ENCODE results near the gene CDH4. TPM values are rescaled to one million over a fixed set of nuclear protein-coding genes. Genes with fewer than 3 reads are reported as not detected.

CDH4 gene
- total and polyA plus RNA-seq, 2 donors (not counting 1 experiment from before 2014, with no cell fraction given), result not detected

GRCh38 chr20:61533231-61533631 lies 281.2 kb downstream of the CDH4 start:
- Mint-ChIP-seq H3K27me3 (no peaks in the 10 kb centered on the region), H3K9me3 (ENCODE audit: insufficient read depth) (no peaks in the 10 kb centered on the region), H3K27ac (no peak overlapping the region), H3K4me3 (no peak overlapping the region), H3K4me1 (no peaks in the 10 kb centered on the region)
- H3K36me3 ChIP-seq (replicated peaks in 1 of 2; ENCODE audit: control extremely low read depth in 1 of 2, control insufficient read depth in 1 of 2, extremely low read depth in 1 of 2, insufficient read depth in 2 of 2, low read length in 1 of 2), result no peaks in the 10 kb centered on the region
- H3K9me3 ChIP-seq (ENCODE audit: control extremely low read depth in 1 of 3, control insufficient read depth in 2 of 3, insufficient read depth in 1 of 3, low read length in 2 of 3), result peaks cover 0 to 40% (median 0%) of the 10 kb centered on the region in 3 donors
- no peak for TF ChIP-seq CTCF (IDR thresholded peaks at IDR 0.05)
- TF ChIP-seq EZH2 (IDR thresholded peaks at IDR 0.05; ENCODE audit: borderline replicate concordance, insufficient read depth, low read depth, low read length, poor library complexity, severe bottlenecking), result no peak
- no peaks in the 10 kb centered on the region for H4K20me1 ChIP-seq (ENCODE audit: control insufficient read depth, insufficient read depth, low read length, poor library complexity, severe bottlenecking)
- no peaks in the 10 kb centered on the region for H3K79me2 ChIP-seq (ENCODE audit: control insufficient read depth, insufficient read depth, low read length)
- H3K27me3 ChIP-seq (replicated peaks in 1 of 4; ENCODE audit: control extremely low read depth in 1 of 4, control insufficient read depth in 3 of 4, insufficient read depth in 4 of 4, low read length in 3 of 4), result no peaks in the 10 kb centered on the region
- WGBS (ENCODE audit: insufficient coverage), result 88% methylated on average over 18 of the region's 18 CpGs
- no peaks in the 10 kb centered on the region for H3K4me1 ChIP-seq (ENCODE audit: control insufficient read depth in 2 of 2, insufficient read depth in 2 of 2, low read length in 2 of 2)
- no peak overlapping the region for H3K9ac ChIP-seq (ENCODE audit: low read length)
- ATAC-seq (ENCODE audit: low read depth) (no peak), DNase-seq (no peak)
- no peak overlapping the region for H3K4me2 ChIP-seq (replicated peaks; ENCODE audit: low read depth, low read length, poor library complexity, severe bottlenecking)
- ChIA-PET CTCF (no interaction called here), POLR2A (no interaction called here)
- no peak overlapping the region for H3K27ac ChIP-seq (ENCODE audit: low read length in 2 of 2)
- H3K4me3 ChIP-seq (ENCODE audit: control extremely low read depth in 1 of 5, extremely low read depth in 1 of 5, insufficient read depth in 1 of 5, low read depth in 2 of 5, low read length in 4 of 5), result no peak overlapping the region
- no peak overlapping the region for H2AFZ ChIP-seq (ENCODE audit: insufficient read depth, low read depth, low read length, poor library complexity, severe bottlenecking)
- intact Hi-C loops (cut with micrococcal nuclease), result no loop called here

DNA sequence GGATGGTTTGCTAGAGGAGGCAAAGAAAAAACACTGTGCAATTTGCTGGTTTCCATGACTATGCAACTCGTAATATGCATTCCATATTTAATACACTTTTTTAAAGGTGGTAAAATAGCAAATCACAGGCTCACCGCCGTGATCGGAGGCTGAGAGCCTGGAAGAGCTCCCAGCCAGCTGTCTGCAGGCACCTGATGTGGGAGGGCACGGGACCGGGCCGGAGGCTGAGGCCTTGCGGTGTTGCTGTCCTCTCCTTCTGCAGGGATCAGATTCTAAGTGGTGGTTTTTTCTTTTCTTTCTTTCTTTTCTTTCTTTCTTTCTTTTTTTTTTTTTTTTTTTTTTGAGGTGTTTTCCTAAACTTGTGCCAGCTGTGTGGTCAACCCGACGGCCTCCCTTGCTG lies 282.3 kb downstream of the CDH4 start:
- Histone ChIP-seq H4K20me1 (ENCODE audit: control insufficient read depth, insufficient read depth, low read length, poor library complexity, severe bottlenecking) (no peaks in the 10 kb centered on the region), H2AFZ (ENCODE audit: insufficient read depth, low read depth, low read length, poor library complexity, severe bottlenecking) (no peak overlapping the region), H3K4me3 (ENCODE audit: control extremely low read depth in 1 of 5, extremely low read depth in 1 of 5, insufficient read depth in 1 of 5, low read depth in 2 of 5, low read length in 4 of 5) (no peak overlapping the region), H3K4me1 (ENCODE audit: control insufficient read depth in 2 of 2, insufficient read depth in 2 of 2, low read length in 2 of 2) (no peaks in the 10 kb centered on the region), H3K27ac (ENCODE audit: low read length in 2 of 2) (no peak overlapping the region), H3K9ac (ENCODE audit: low read length) (no peak overlapping the region), H3K36me3 (replicated peaks in 1 of 2; ENCODE audit: control extremely low read depth in 1 of 2, control insufficient read depth in 1 of 2, extremely low read depth in 1 of 2, insufficient read depth in 2 of 2, low read length in 1 of 2) (no peaks in the 10 kb centered on the region), H3K9me3 (ENCODE audit: control extremely low read depth in 1 of 3, control insufficient read depth in 2 of 3, insufficient read depth in 1 of 3, low read length in 2 of 3) (peaks cover 0 to 49% (median 0%) of the 10 kb centered on the region in 3 donors), H3K4me2 (replicated peaks; ENCODE audit: low read depth, low read length, poor library complexity, severe bottlenecking) (no peak overlapping the region), H3K27me3 (replicated peaks in 1 of 4; ENCODE audit: control extremely low read depth in 1 of 4, control insufficient read depth in 3 of 4, insufficient read depth in 4 of 4, low read length in 3 of 4) (no peaks in the 10 kb centered on the region), H3K79me2 (ENCODE audit: control insufficient read depth, insufficient read depth, low read length) (no peaks in the 10 kb centered on the region)
- intact Hi-C loops (cut with micrococcal nuclease), result no loop called here
- WGBS (ENCODE audit: insufficient coverage), result 80% methylated on average over 2 of the region's 10 CpGs
- no peaks in the 10 kb centered on the region for H3K9me3 Mint-ChIP-seq (ENCODE audit: insufficient read depth)
- DNase-seq, result no peak
- CTCF ChIA-PET, result no interaction called here
- no peaks in the 10 kb centered on the region for H3K4me1 Mint-ChIP-seq
- no peaks in the 10 kb centered on the region for H3K27me3 Mint-ChIP-seq
- POLR2A ChIA-PET, result no interaction called here
- no peak for ATAC-seq (ENCODE audit: low read depth)
- TF ChIP-seq EZH2 (IDR thresholded peaks at IDR 0.05; ENCODE audit: borderline replicate concordance, insufficient read depth, low read depth, low read length, poor library complexity, severe bottlenecking), result no peak
- no peak for TF ChIP-seq CTCF (IDR thresholded peaks at IDR 0.05)
- H3K4me3 Mint-ChIP-seq, result no peak overlapping the region
- H3K27ac Mint-ChIP-seq, result no peak overlapping the region

Measured in B cell (primary cell).